ENCODE measurements around the gene SLC9A9.

Gene SLC9A9

GRCh38 chr3:143356839-143357238 is 491.4 kb downstream of the SLC9A9 start:
- no peak for DNase-seq (ENCODE audit: low read depth)

- no peak for DNase-seq (ENCODE audit: low read depth)
Observed at GRCh38 chr3:143354342-143354741, 493.9 kb downstream of the SLC9A9 start.

- no peak for DNase-seq (ENCODE audit: low read depth)
Observed at GRCh38 chr3:143352850-143353550, 495.3 kb downstream of the SLC9A9 start.

GRCh38 chr3:143351895-143352608 is 496.2 kb downstream of the SLC9A9 start:
- DNase-seq (ENCODE audit: low read depth), result no peak

GRCh38 chr3:143351354-143351753 is 496.9 kb downstream of the SLC9A9 start:
- no peak for DNase-seq (ENCODE audit: low read depth)

- DNase-seq (ENCODE audit: low read depth), result no peak
Observed at GRCh38 chr3:143349455-143349854, 498.8 kb downstream of the SLC9A9 start.

GRCh38 chr3:143348486-143349327 is 499.6 kb downstream of the SLC9A9 start:
- no peak for DNase-seq (ENCODE audit: low read depth)

- DNase-seq (ENCODE audit: low read depth), result no peak
Observed at GRCh38 chr3:143344516-143345165, 503.6 kb downstream of the SLC9A9 start.

- DNase-seq (ENCODE audit: low read depth), result no peak
Observed at GRCh38 chr3:143343944-143344343, 504.3 kb downstream of the SLC9A9 start.

- DNase-seq (ENCODE audit: low read depth), result no peak
Observed at GRCh38 chr3:143343031-143343430, 505.2 kb downstream of the SLC9A9 start.

- no peak for DNase-seq (ENCODE audit: low read depth)
Observed at GRCh38 chr3:143339451-143339850, 508.8 kb downstream of the SLC9A9 start.

GRCh38 chr3:143337387-143337786 is 510.9 kb downstream of the SLC9A9 start:
- no peak for DNase-seq (ENCODE audit: low read depth)

GRCh38 chr3:143334231-143334630 is 514.0 kb downstream of the SLC9A9 start:
- DNase-seq (ENCODE audit: low read depth), result no peak

- no peak for DNase-seq (ENCODE audit: low read depth)
Observed at GRCh38 chr3:143333367-143333766, 514.9 kb downstream of the SLC9A9 start.

- no peak for DNase-seq (ENCODE audit: low read depth)
Observed at GRCh38 chr3:143332026-143332425, 516.2 kb downstream of the SLC9A9 start.

- DNase-seq (ENCODE audit: low read depth), result no peak
Observed at GRCh38 chr3:143331350-143331749, 516.9 kb downstream of the SLC9A9 start.

GRCh38 chr3:143330296-143330868 is 517.9 kb downstream of the SLC9A9 start:
- no peak for DNase-seq (ENCODE audit: low read depth)

- no peak for DNase-seq (ENCODE audit: low read depth)
Observed at GRCh38 chr3:143329567-143330211, 518.6 kb downstream of the SLC9A9 start.

- DNase-seq (ENCODE audit: low read depth), result no peak
Observed at GRCh38 chr3:143328451-143328850, 519.8 kb downstream of the SLC9A9 start.

GRCh38 chr3:143326983-143327778 is 521.1 kb downstream of the SLC9A9 start:
- no peak for DNase-seq (ENCODE audit: low read depth)

Measured in GM04503 (cell line).